WTC11 (cell line): ENCODE data around the gene IDH3B.

ENCODE experiments used
- ATF3 ChIP-seq: sonication (generic); formaldehyde crosslinking; conservative IDR thresholded peaks from 2 replicates; pipeline ENCODE4 v1.8.1; 2022; ENCODE audit warnings: mild to moderate bottlenecking, missing genetic modification reagents
- CDX4 ChIP-seq: fragments of 250-450 bp; sonication (Bioruptor Pico); IDR thresholded peaks from 2 replicates; pipeline ENCODE4 v1.9.0; 2021; ENCODE audit warnings: moderate library complexity, mild to moderate bottlenecking, inconsistent platforms, borderline replicate concordance
- CREB1 ChIP-seq: sonication (generic); formaldehyde crosslinking; IDR thresholded peaks from 2 replicates; pipeline ENCODE4 v1.8.0; 2023; ENCODE audit warnings: mild to moderate bottlenecking, missing genetic modification reagents
- CTCF ChIP-seq: fragments of 200-600 bp; IDR thresholded peaks from 2 replicates; pipeline ENCODE4 v1.8.0; 2022; ENCODE audit warnings: antibody characterized with exemption
- ERG ChIP-seq: fragments of 250-450 bp; sonication (Bioruptor Pico); IDR thresholded peaks from 2 replicates; pipeline ENCODE4 v1.8.0; 2021; ENCODE audit warnings: mild to moderate bottlenecking
- GABPB1 ChIP-seq: sonication (generic); formaldehyde crosslinking; IDR thresholded peaks from 2 replicates; pipeline ENCODE4 v1.8.1; 2023; ENCODE audit warnings: mild to moderate bottlenecking, missing genetic modification reagents
- GRHL2 ChIP-seq: fragments of 250-450 bp; sonication (Bioruptor Pico); IDR thresholded peaks from 2 replicates; pipeline ENCODE4 v1.8.0; 2022; ENCODE audit warnings: mild to moderate bottlenecking, moderate library complexity; ENCODE audit not compliant: insufficient replicate concordance, severe bottlenecking
- NR2C2 ChIP-seq: sonication (generic); formaldehyde crosslinking; IDR thresholded peaks from 2 replicates; pipeline ENCODE4 v1.8.0; 2022; ENCODE audit warnings: mild to moderate bottlenecking, missing genetic modification reagents
- PRDM15 ChIP-seq: sonication (generic); formaldehyde crosslinking; IDR thresholded peaks from 2 replicates; pipeline ENCODE4 v1.8.0; 2022; ENCODE audit warnings: missing genetic modification reagents
- PREB ChIP-seq: sonication (generic); formaldehyde crosslinking; IDR thresholded peaks from 2 replicates; pipeline ENCODE4 v1.8.1; 2022; ENCODE audit warnings: mild to moderate bottlenecking, missing genetic modification reagents, moderate library complexity, borderline replicate concordance
- USF2 ChIP-seq: sonication (generic); formaldehyde crosslinking; IDR thresholded peaks from 2 replicates; pipeline ENCODE4 v1.8.1; 2023; ENCODE audit warnings: mild to moderate bottlenecking, missing genetic modification reagents, moderate library complexity

GRCh38 chr20:2688041-2688591 lies 24.1 kb upstream of the IDH3B start:
- TF ChIP-seq CTCF = peak; percentile 86
- no peak for TF ChIP-seq PRDM15 (CRISPR knock-in tag)
- no peak for TF ChIP-seq NR2C2 (CRISPR knock-in tag)
- TF ChIP-seq GABPB1 (CRISPR knock-in tag) = no peak
- no peak for TF ChIP-seq USF2
- no peak for TF ChIP-seq ATF3 (CRISPR knock-in tag)
- no peak for TF ChIP-seq ERG (CRISPR knock-in tag)
- TF ChIP-seq PREB (CRISPR knock-in tag) = no peak
- no peak for TF ChIP-seq CDX4
- no peak for TF ChIP-seq GRHL2 (CRISPR knock-in tag)
- no peak for TF ChIP-seq CREB1 (CRISPR knock-in tag)
